RWPE2 (cell line): ENCODE data around the gene KRTAP10-4.

Experiments
- ATAC-seq: fragments of 200-7000 bp; cut with Tn5 transposase; 3 replicates; pipeline ENCODE4 v1.9.1; 2021; ENCODE audit warnings: low read depth
- DNase-seq: peaks from one replicate; pipeline ENCODE4 v3.0.0-alpha.2; 2020; ENCODE audit warnings: low spot score
- H3K27ac ChIP-seq: fragments of 450-650 bp; 2 replicates; pipeline ENCODE4 v1.5.1; 2017; ENCODE audit warnings: mild to moderate bottlenecking; ENCODE audit not compliant: poor library complexity, severe bottlenecking
- H3K27me3 ChIP-seq: fragments of 250-450 bp; sonication (Bioruptor Pico); 2 replicates; pipeline ENCODE4 v1.5.1; 2021; ENCODE audit warnings: mild to moderate bottlenecking, moderate library complexity; ENCODE audit not compliant: insufficient read depth, poor library complexity, severe bottlenecking
- H3K36me3 ChIP-seq: fragments of 250-450 bp; sonication (Bioruptor Pico); 2 replicates; pipeline ENCODE4 v1.5.1; 2020; ENCODE audit warnings: low read depth, mild to moderate bottlenecking, moderate library complexity
- H3K4me1 ChIP-seq: fragments of 250-450 bp; sonication (Bioruptor Pico); 2 replicates; pipeline ENCODE4 v1.5.1; 2021; ENCODE audit warnings: mild to moderate bottlenecking, moderate library complexity; ENCODE audit not compliant: insufficient read depth, poor library complexity, severe bottlenecking
- H3K4me3 ChIP-seq: fragments of 250-450 bp; sonication (Bioruptor Pico); 2 replicates; pipeline ENCODE4 v1.5.1; 2021; ENCODE audit warnings: mild to moderate bottlenecking, moderate library complexity; ENCODE audit not compliant: severe bottlenecking
- H3K9me3 ChIP-seq: fragments of 250-450 bp; sonication (Bioruptor Pico); 2 replicates; pipeline ENCODE4 v1.5.1; 2021; ENCODE audit warnings: mild to moderate bottlenecking, moderate library complexity; ENCODE audit not compliant: severe bottlenecking
- CTCF ChIP-seq: fragments of 450-650 bp; IDR thresholded peaks from one replicate; pipeline ENCODE4 v1.5.1; 2017; ENCODE audit warnings: mild to moderate bottlenecking, moderate library complexity; ENCODE audit not compliant: poor library complexity, severe bottlenecking

Gene KRTAP10-4

GRCh38 chr21:44615911-44616590 lies 42.5 kb downstream of the KRTAP10-4 start:
- DNase-seq (no peak), ATAC-seq (no peak)
- Histone ChIP-seq H3K4me3 (no peak overlapping the region), H3K4me1 (no peaks in the 10 kb centered on the region), H3K27me3 (peaks cover 21% of the 10 kb centered on the region), H3K27ac (no peak overlapping the region), H3K36me3 (no peaks in the 10 kb centered on the region), H3K9me3 (no peaks in the 10 kb centered on the region)
- TF ChIP-seq CTCF, result no peak

GRCh38 chr21:44616591-44616926 lies 43.0 kb downstream of the KRTAP10-4 start:
- H3K4me3 ChIP-seq, result no peak overlapping the region
- DNase-seq (no peak), ATAC-seq (peak; percentile 44; the same call in 1 of the 3 replicates)
- no peaks in the 10 kb centered on the region for H3K36me3 ChIP-seq
- H3K27me3 ChIP-seq, result peaks cover 21% of the 10 kb centered on the region
- H3K9me3 ChIP-seq, result no peaks in the 10 kb centered on the region
- TF ChIP-seq CTCF, result no peak
- no peaks in the 10 kb centered on the region for H3K4me1 ChIP-seq
- H3K27ac ChIP-seq, result no peak overlapping the region

- ATAC-seq (no peak), DNase-seq (no peak)
- H3K36me3 ChIP-seq, result no peaks in the 10 kb centered on the region
- H3K27ac ChIP-seq, result no peak overlapping the region
- TF ChIP-seq CTCF, result no peak
- H3K9me3 ChIP-seq, result no peaks in the 10 kb centered on the region
- peaks cover 21% of the 10 kb centered on the region for H3K27me3 ChIP-seq
- no peaks in the 10 kb centered on the region for H3K4me1 ChIP-seq
- no peak overlapping the region for H3K4me3 ChIP-seq
Measured at GRCh38 chr21:44617071-44617501, 43.6 kb downstream of the KRTAP10-4 start.

- H3K4me3 ChIP-seq, result no peak overlapping the region
- H3K9me3 ChIP-seq, result peaks cover 2% of the 10 kb centered on the region
- H3K4me1 ChIP-seq, result no peaks in the 10 kb centered on the region
- ATAC-seq, result no peak
- DNase-seq, result no peak
- H3K27ac ChIP-seq, result no peak overlapping the region
- H3K36me3 ChIP-seq, result no peaks in the 10 kb centered on the region
- peaks cover 21% of the 10 kb centered on the region for H3K27me3 ChIP-seq
- TF ChIP-seq CTCF, result no peak
Measured at GRCh38 chr21:44618504-44618903, 45.0 kb downstream of the KRTAP10-4 start.

GRCh38 chr21:44618909-44619308 lies 45.4 kb downstream of the KRTAP10-4 start:
- no peak for TF ChIP-seq CTCF
- H3K9me3 ChIP-seq, result peaks cover 6% of the 10 kb centered on the region

More at GRCh38 chr21:44618909-44619308, 45.4 kb downstream of the KRTAP10-4 start:
- Histone ChIP-seq H3K27me3 (peaks cover 21% of the 10 kb centered on the region), H3K27ac (no peak overlapping the region), H3K36me3 (no peaks in the 10 kb centered on the region), H3K4me1 (no peaks in the 10 kb centered on the region), H3K4me3 (no peak overlapping the region)
- ATAC-seq (no peak), DNase-seq (no peak)
